Fibroblast of lung (primary cell): ENCODE measurements around the gene ATXN1. TPM values are rescaled to one million over a fixed set of nuclear protein-coding genes. Genes with fewer than 3 reads are reported as not detected.

Source experiments
- DNase-seq, 2 donors: peaks; one replicate each; pipeline versions ENCODE4 v3.0.0 to v3.0.0-alpha.2; 2010; ENCODE audit warnings: low read depth in 2 of 2
- H2AFZ ChIP-seq: 2 replicates; pipeline ENCODE4 v1.5.1; 2012; ENCODE audit warnings: low read length, control low read depth, inconsistent platforms
- H3K27ac ChIP-seq: 2 replicates; pipeline ENCODE4 v1.5.1; 2011; ENCODE audit warnings: low read length, control low read depth; ENCODE audit not compliant: insufficient read depth
- H3K27me3 ChIP-seq: 2 replicates; pipeline ENCODE4 v1.5.1; 2011; ENCODE audit warnings: mild to moderate bottlenecking, low read length; ENCODE audit not compliant: control insufficient read depth, insufficient read depth
- H3K36me3 ChIP-seq: 2 replicates; pipeline ENCODE4 v1.5.1; 2011; ENCODE audit warnings: low read length; ENCODE audit not compliant: control insufficient read depth, insufficient read depth
- H3K4me1 ChIP-seq: 2 replicates; pipeline ENCODE4 v1.5.1; 2011; ENCODE audit warnings: low read length; ENCODE audit not compliant: control insufficient read depth, insufficient read depth; ENCODE audit errors: extremely low read depth
- H3K4me2 ChIP-seq: 2 replicates; pipeline ENCODE4 v1.5.1; 2011; ENCODE audit warnings: low read length, control low read depth; ENCODE audit not compliant: insufficient read depth; ENCODE audit errors: extremely low read depth
- H3K4me3 ChIP-seq, 4 experiments: fragments of 200-600 bp in 1 of 4; sonication (generic) in 1 of 4; replicated peaks in 1 of 4; 2 replicates each; pipeline ENCODE4 v1.5.1; 2011 to 2016; ENCODE audit warnings: low read length in 4 of 4, low read depth in 3 of 4, mild to moderate bottlenecking in 3 of 4, control low read depth in 2 of 4, inconsistent platforms in 1 of 4, mixed read lengths in 1 of 4; ENCODE audit not compliant: insufficient read depth in 1 of 4; ENCODE audit errors: control extremely low read depth in 1 of 4
- H3K79me2 ChIP-seq: 2 replicates; pipeline ENCODE4 v1.5.1; 2012; ENCODE audit warnings: mild to moderate bottlenecking, low read length, inconsistent platforms; ENCODE audit not compliant: control insufficient read depth, insufficient read depth
- H3K9ac ChIP-seq: 2 replicates; pipeline ENCODE4 v1.5.1; 2011; ENCODE audit warnings: mild to moderate bottlenecking, low read length, control low read depth; ENCODE audit not compliant: insufficient read depth
- H3K9me3 ChIP-seq: 2 replicates; pipeline ENCODE4 v1.5.1; 2012; ENCODE audit warnings: low read depth, low read length; ENCODE audit not compliant: control insufficient read depth, insufficient read depth
- H4K20me1 ChIP-seq: 2 replicates; pipeline ENCODE4 v1.5.1; 2011; ENCODE audit warnings: low read length; ENCODE audit not compliant: control insufficient read depth, insufficient read depth; ENCODE audit errors: extremely low read depth
- CTCF ChIP-seq, 2 donors: IDR thresholded peaks in 1 of 2; conservative IDR thresholded peaks in 1 of 2; 1 replicate in 1 of 2; 2 replicates in 1 of 2; pipeline ENCODE4 v1.5.1; 2011 to 2012; ENCODE audit warnings: low read length in 2 of 2, control low read depth in 1 of 2, inconsistent platforms in 1 of 2, low read depth in 1 of 2, mild to moderate bottlenecking in 1 of 2
- EZH2 ChIP-seq: IDR thresholded peaks from 2 replicates; pipeline ENCODE4 v1.5.1; 2012; ENCODE audit warnings: low read length, control low read depth, mild to moderate bottlenecking; ENCODE audit errors: missing control alignments
- polyA plus RNA-seq, 2 donors: library from polyadenylated mRNA; depleted of rRNA in 1 of 2; stranded (reverse) in 1 of 2; unstranded in 1 of 2; fragments of >200 nt; gene quantifications; 2 replicates each; pipeline ENCODE4 v1.2.1, GENCODE V29; 2011 to 2012; ENCODE audit warnings: missing spikeins in 1 of 2
- total RNA-seq: library from RNA; depleted of rRNA; stranded (reverse); fragments of >200 nt; gene quantifications from 2 replicates; pipeline ENCODE4 v1.2.1, GENCODE V29; 2014

ATXN1 gene
- total and polyA plus RNA-seq, 2 donors (not counting 1 experiment from before 2014, with no cell fraction given), result 15.8 to 40.5 TPM

- no peak for DNase-seq
- no peak overlapping the region for H3K4me2 ChIP-seq
- H3K9me3 ChIP-seq, result no peaks in the 10 kb centered on the region
- no peaks in the 10 kb centered on the region for H3K36me3 ChIP-seq
- TF ChIP-seq EZH2, result no peak
- no peak for TF ChIP-seq CTCF (conservative IDR thresholded peaks at IDR 0.05 in 1 of 2, IDR thresholded peaks at IDR 0.05 in 1 of 2; ENCODE audit: low read depth in 1 of 2, low read length in 2 of 2)
- no peaks in the 10 kb centered on the region for H3K27me3 ChIP-seq
- no peak overlapping the region for H3K9ac ChIP-seq
- H4K20me1 ChIP-seq, result no peaks in the 10 kb centered on the region
- no peak overlapping the region for H3K27ac ChIP-seq
- H3K79me2 ChIP-seq, result peaks cover 12% of the 10 kb centered on the region
- H3K4me1 ChIP-seq, result peaks cover 9% of the 10 kb centered on the region
- H3K4me3 ChIP-seq, result no peak overlapping the region
- H2AFZ ChIP-seq, result no peak overlapping the region
Measured at GRCh38 chr6:16717275-16717942, 43.9 kb downstream of the ATXN1 start.

- H3K27ac ChIP-seq, result no peak overlapping the region
- H4K20me1 ChIP-seq, result no peaks in the 10 kb centered on the region
- no peaks in the 10 kb centered on the region for H3K9me3 ChIP-seq
- no peak overlapping the region for H2AFZ ChIP-seq
- no peaks in the 10 kb centered on the region for H3K36me3 ChIP-seq
- TF ChIP-seq EZH2, result no peak
- no peak for TF ChIP-seq CTCF (conservative IDR thresholded peaks at IDR 0.05 in 1 of 2, IDR thresholded peaks at IDR 0.05 in 1 of 2; ENCODE audit: low read depth in 1 of 2, low read length in 2 of 2)
- no peak overlapping the region for H3K9ac ChIP-seq
- H3K4me3 ChIP-seq, result no peak overlapping the region
- H3K4me2 ChIP-seq, result no peak overlapping the region
- DNase-seq, result no peak
- no peaks in the 10 kb centered on the region for H3K27me3 ChIP-seq
- H3K4me1 ChIP-seq, result peaks cover 13% of the 10 kb centered on the region
- H3K79me2 ChIP-seq, result peaks cover 8% of the 10 kb centered on the region
Measured at GRCh38 chr6:16716321-16716858, 44.9 kb downstream of the ATXN1 start.

GRCh38 chr6:16713597-16713996, 47.7 kb downstream of the ATXN1 start:
- Histone ChIP-seq H3K4me1 (peaks cover 12% of the 10 kb centered on the region), H2AFZ (no peak overlapping the region), H3K27me3 (no peaks in the 10 kb centered on the region), H3K9ac (no peak overlapping the region), H3K4me2 (peak overlapping the region; percentile 7), H3K79me2 (peaks cover 7% of the 10 kb centered on the region), H4K20me1 (no peaks in the 10 kb centered on the region), H3K4me3 (no peak overlapping the region), H3K36me3 (no peaks in the 10 kb centered on the region), H3K9me3 (no peaks in the 10 kb centered on the region), H3K27ac (peak overlapping the region; percentile 58)
- peak in 1 of 2 donors; percentile 46 for DNase-seq
- TF ChIP-seq CTCF (conservative IDR thresholded peaks at IDR 0.05 in 1 of 2, IDR thresholded peaks at IDR 0.05 in 1 of 2; ENCODE audit: low read depth in 1 of 2, low read length in 2 of 2), result no peak
- no peak for TF ChIP-seq EZH2
